Breast epithelium (tissue), 4 donors: ENCODE measurements around the gene MYL7. TPM values are rescaled to one million over a fixed set of nuclear protein-coding genes. Genes with fewer than 3 reads are reported as not detected.

Source experiments
- DNase-seq, 2 donors: peaks; one replicate each; pipeline ENCODE4 v3.0.0-alpha.2; 2019; ENCODE audit warnings: low spot score in 2 of 2
- H3K27ac ChIP-seq, 2 donors: fragments of 200-600 bp; sonication (generic) in 1 of 2; one replicate each; pipeline ENCODE4 v1.5.1; 2016 to 2019; ENCODE audit warnings: mild to moderate bottlenecking in 1 of 2
- H3K27me3 ChIP-seq, 2 donors: fragments of 200-600 bp; sonication (generic) in 1 of 2; one replicate each; pipeline versions ENCODE4 v1.5.1 to v1.6.0; 2017 to 2019; ENCODE audit warnings: control low read depth in 1 of 2, mild to moderate bottlenecking in 1 of 2
- H3K36me3 ChIP-seq: fragments of 200-600 bp; one replicate; pipeline ENCODE4 v1.5.1; 2019
- H3K4me1 ChIP-seq, 2 donors: fragments of 200-600 bp; sonication (generic); one replicate each; pipeline ENCODE4 v1.5.1; 2016 to 2019; ENCODE audit warnings: control low read depth in 1 of 2
- H3K4me3 ChIP-seq, 3 donors: fragments of 200-600 bp; sonication (generic); 1 replicate in 2 of 3; 2 replicates in 1 of 3; pipeline ENCODE4 v1.5.1; 2016 to 2019; ENCODE audit warnings: mild to moderate bottlenecking in 3 of 3, moderate library complexity in 2 of 3
- H3K9me3 ChIP-seq, 2 donors: fragments of 200-600 bp; sonication (generic) in 1 of 2; one replicate each; pipeline ENCODE4 v1.5.1; 2016 to 2019; ENCODE audit warnings: control low read depth in 1 of 2
- CTCF ChIP-seq, 3 donors: fragments of 450-650 bp; IDR thresholded peaks; one replicate each; pipeline ENCODE4 v1.5.1; 2016 to 2017; ENCODE audit warnings: antibody characterized with exemption in 3 of 3, mild to moderate bottlenecking in 3 of 3, moderate library complexity in 3 of 3
- POLR2A ChIP-seq: fragments of 450-650 bp; IDR thresholded peaks from one replicate; pipeline ENCODE4 v1.6.1; 2016; ENCODE audit warnings: antibody characterized with exemption, mild to moderate bottlenecking, moderate library complexity
- POLR2AphosphoS5 ChIP-seq, 3 donors: sonication (generic); formaldehyde crosslinking; IDR thresholded peaks; one replicate each; pipeline ENCODE4 v1.6.1; 2017; ENCODE audit warnings: antibody characterized with exemption in 3 of 3
- intact Hi-C: fragments of 100-400 bp; cut with DNase I; formaldehyde crosslinking; loops from one replicate; pipeline ENCODE4 v1.15.1; 2023; ENCODE audit warnings: low total_unique reads
- total RNA-seq, 3 donors: library from RNA; depleted of rRNA; stranded (reverse); fragments of >200 nt; gene quantifications; one replicate each; pipeline ENCODE4 v1.1.0, GENCODE V29; 2016

MYL7 gene
- total RNA-seq, 3 donors from 2014 or later, result 0.73 TPM; not detected in 2

DNA sequence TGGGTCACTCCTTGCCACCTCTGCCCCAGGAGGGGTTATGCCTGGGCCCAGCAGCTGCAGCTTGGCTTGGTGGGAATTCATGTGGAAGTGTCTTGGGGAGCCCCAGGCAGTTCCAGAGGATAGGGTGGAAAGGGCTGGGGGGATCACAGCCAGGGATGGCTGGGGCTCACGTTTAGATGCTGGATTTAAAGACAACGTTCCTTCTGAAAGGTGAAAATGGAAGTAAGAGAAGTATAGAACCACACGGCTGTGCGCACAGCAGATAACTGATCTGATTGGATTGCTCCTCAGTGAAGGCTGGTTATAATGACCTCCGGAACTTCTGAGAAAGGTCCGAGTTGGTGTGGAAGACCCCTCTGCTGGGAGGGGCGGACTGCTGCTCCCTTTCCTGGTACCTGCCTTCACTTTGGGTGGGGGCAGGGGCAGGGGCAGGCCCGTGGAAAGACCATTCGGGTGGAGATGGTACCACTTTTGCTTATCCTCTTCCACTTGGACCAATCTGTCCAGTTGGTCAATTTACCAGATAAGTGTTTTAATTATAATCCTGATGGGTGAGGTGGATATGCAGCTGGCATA is 7.9 kb upstream of the MYL7 start:
- H3K9me3 ChIP-seq, result no peaks in the 10 kb centered on the region

DNA sequence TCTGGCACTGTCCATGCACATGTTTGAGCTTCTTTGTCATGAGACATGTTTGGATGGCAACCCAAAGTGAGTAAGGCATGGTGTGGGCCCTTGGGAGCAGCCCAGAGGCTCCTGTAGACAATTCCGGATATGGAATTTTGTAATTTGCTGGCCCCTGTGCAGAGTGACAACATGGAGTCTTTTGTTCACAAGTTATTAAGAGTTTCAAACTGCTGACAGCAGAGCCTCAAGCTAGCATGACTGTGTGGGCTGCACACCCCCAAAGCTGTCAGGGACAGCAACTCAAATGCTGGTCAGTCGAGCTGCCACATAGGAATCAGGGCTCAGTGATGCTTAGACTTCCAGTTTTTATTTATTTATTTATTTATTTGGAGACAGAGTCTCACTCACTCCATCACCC is 7.0 kb upstream of the MYL7 start:
- no peak overlapping the region for H3K27ac ChIP-seq

More for the DNA sequence above, 7.9 kb upstream of the MYL7 start:
- no peaks in the 10 kb centered on the region for H3K36me3 ChIP-seq
- no peak for TF ChIP-seq POLR2AphosphoS5 (IDR thresholded peaks at IDR 0.05)
- TF ChIP-seq POLR2A, result no peak
- no peak for TF ChIP-seq CTCF (IDR thresholded peaks at IDR 0.05)
- DNase-seq, result no peak
- intact Hi-C loops, result no loop called here
- no peak overlapping the region for H3K4me3 ChIP-seq
- peaks cover 0 to 11% of the 10 kb centered on the region in 2 donors for H3K27me3 ChIP-seq
- peaks cover 0 to 5% of the 10 kb centered on the region in 2 donors for H3K4me1 ChIP-seq
- no peak overlapping the region for H3K27ac ChIP-seq

DNA sequence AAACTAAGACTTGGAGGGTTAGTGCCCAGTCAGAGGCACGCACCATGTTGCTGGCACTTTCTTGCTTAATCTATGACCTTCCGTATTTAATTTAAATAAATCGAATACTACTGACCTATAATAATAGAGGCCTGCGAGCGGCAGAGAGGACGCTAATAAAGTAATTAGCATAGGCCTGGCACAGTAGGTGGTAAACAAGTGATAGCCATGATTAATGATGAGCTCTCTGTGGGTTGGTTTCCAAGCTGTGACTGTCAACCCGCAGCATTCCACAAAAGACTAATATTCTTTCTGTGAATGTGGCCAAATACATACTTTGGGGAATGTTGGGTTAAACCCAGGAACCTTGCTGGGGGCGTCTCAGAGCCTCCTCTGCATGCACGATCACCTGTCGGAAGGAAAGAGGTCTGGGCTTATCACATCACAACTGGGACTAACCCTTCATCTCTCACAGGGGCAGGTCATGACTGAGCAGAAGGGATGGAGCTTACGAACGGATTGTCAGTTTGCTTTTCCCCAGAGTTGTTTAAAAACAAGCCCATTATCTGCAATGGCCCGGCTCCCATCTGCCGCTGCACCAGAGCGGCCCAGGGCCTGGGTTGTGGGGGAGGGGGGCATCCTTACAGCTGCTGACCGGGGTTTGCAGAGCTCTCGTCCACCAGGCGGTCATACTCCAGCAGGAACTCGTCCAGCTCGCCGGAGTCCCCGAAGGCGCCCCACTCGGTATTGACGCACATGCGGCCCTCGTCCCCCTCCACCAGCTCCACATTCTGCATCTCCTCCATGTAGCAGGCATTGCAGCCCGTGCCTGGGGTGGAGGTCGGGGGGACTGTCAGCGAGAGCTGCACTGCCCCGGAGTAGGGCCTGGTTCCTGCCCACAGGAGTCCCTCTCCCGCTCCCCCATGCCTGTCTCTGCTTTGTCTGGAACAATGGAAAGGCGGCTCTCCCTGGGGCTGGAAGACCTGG is 6.2 kb upstream of the MYL7 start:
- peaks cover 0 to 11% of the 10 kb centered on the region in 2 donors for H3K27me3 ChIP-seq
- intact Hi-C loops, result no loop called here
- no peak overlapping the region for H3K27ac ChIP-seq
- TF ChIP-seq POLR2A (no peak), POLR2AphosphoS5 (IDR thresholded peaks at IDR 0.05) (no peak)
- peak in 1 of 2 donors; percentile 53 for DNase-seq
- H3K4me3 ChIP-seq, result no peak overlapping the region
- H3K4me1 ChIP-seq, result peaks cover 0 to 5% of the 10 kb centered on the region in 2 donors
- H3K9me3 ChIP-seq, result no peaks in the 10 kb centered on the region
- H3K36me3 ChIP-seq, result no peaks in the 10 kb centered on the region

More for the DNA sequence above, 7.0 kb upstream of the MYL7 start:
- Histone ChIP-seq H3K4me1 (peaks cover 0 to 5% of the 10 kb centered on the region in 2 donors), H3K4me3 (no peak overlapping the region), H3K27me3 (peaks cover 0 to 11% of the 10 kb centered on the region in 2 donors), H3K36me3 (no peaks in the 10 kb centered on the region), H3K9me3 (no peaks in the 10 kb centered on the region)
- DNase-seq, result peak in 1 of 2 donors; percentile 9
- intact Hi-C loops, result no loop called here
- no peak for TF ChIP-seq CTCF (IDR thresholded peaks at IDR 0.05)

DNA sequence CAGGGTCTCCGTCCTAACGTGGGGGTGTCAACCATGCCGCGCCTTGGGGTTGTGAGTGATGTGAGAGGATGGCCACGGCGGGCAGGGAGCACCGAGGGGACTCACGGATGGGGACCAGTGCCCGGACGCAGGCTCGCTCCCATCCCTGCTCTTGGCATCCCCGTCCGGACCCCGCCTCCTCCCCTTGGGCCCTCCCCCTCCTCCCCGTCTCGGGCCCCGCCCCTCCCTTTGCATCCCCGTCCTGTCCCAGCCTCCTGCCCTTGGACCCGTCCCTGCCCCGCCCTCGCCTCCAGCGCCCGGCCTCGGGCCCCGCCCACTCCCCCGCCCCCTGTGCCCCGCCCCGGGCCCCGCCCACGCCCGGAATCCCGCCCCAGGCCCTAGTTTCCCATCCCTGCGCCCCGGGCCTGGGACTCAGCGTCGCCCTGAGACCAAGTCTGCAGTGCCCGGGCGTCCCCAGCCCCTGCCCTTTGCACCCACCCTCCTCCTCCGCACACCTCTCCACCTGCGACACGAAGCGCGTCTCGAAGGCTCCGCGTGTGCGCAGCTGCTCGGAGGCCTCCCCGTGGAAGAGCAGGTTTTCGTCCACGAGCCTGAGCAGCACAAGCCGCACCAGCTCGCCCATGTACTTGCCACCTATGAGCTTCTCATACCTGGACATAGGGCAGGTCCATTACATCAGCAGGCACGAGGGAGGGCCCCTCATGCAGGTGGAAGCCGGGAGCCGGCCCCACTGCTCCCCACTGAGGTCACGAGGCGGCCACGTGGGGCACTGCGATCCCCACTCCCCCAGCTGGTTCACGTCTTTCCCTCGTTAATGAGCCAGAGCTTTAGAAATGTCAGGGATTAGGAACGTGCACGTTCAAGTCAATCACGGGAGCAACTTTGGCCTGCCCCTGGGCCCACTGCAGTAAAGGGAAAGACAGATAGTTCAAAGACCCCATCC is 5.1 kb upstream of the MYL7 start:
- Histone ChIP-seq H3K4me3 (peak overlapping the region; percentile 41 to 68 (median 45)), H3K27ac (no peak overlapping the region), H3K9me3 (no peaks in the 10 kb centered on the region), H3K27me3 (peaks cover 0 to 11% of the 10 kb centered on the region in 2 donors), H3K4me1 (peaks cover 0 to 5% of the 10 kb centered on the region in 2 donors), H3K36me3 (no peaks in the 10 kb centered on the region)
- intact Hi-C loops, result no loop called here
- TF ChIP-seq POLR2A, result no peak
- no peak for TF ChIP-seq POLR2AphosphoS5 (IDR thresholded peaks at IDR 0.05)
- TF ChIP-seq CTCF (IDR thresholded peaks at IDR 0.05), result no peak
- peak in 1 of 2 donors; percentile 59 for DNase-seq

GRCh38 chr7:44145479-44145968 is 4.4 kb upstream of the MYL7 start:
- peak in 1 of 3 donors; percentile 11 for TF ChIP-seq POLR2AphosphoS5 (IDR thresholded peaks at IDR 0.05)
- TF ChIP-seq CTCF (IDR thresholded peaks at IDR 0.05), result no peak
- peaks cover 0 to 5% of the 10 kb centered on the region in 2 donors for H3K4me1 ChIP-seq
- peaks cover 0 to 11% of the 10 kb centered on the region in 2 donors for H3K27me3 ChIP-seq
- no peaks in the 10 kb centered on the region for H3K9me3 ChIP-seq
- H3K27ac ChIP-seq, result no peak overlapping the region
- DNase-seq, result peak in 1 of 2 donors; percentile 46
- intact Hi-C loops, result no loop called here
- no peaks in the 10 kb centered on the region for H3K36me3 ChIP-seq
- peak overlapping the region; percentile 41 to 68 (median 45) for H3K4me3 ChIP-seq
